Panc1 (cell line): ENCODE data around the gene DDI2. TPM values are rescaled to one million over a fixed set of nuclear protein-coding genes. Genes with fewer than 3 reads are reported as not detected.

Experiments used
- ATAC-seq: fragments of 200-7000 bp; cut with Tn5 transposase; 2 replicates; pipeline ENCODE4 v1.9.1; 2020; ENCODE audit warnings: mild to moderate bottlenecking, moderate library complexity
- BruUV-seq: library from RNA; stranded (reverse); fragments of 400-500 nt; replicated peaks from 2 replicates; lab custom pipeline; 2021; lab: Mats Ljungman, UMichigan
- CTCF ChIA-PET: fragments of 300-600 bp; sonication (Branson Sonifier 250); formaldehyde crosslinking; loops from one replicate; lab custom pipeline; 2022; ENCODE audit warnings: antibody characterized with exemption; lab: Charles Lee
- POLR2A ChIA-PET: fragments of 300-600 bp; sonication (Branson Sonifier 250); formaldehyde crosslinking; loops from one replicate; lab custom pipeline; 2022; ENCODE audit warnings: antibody characterized with exemption; lab: Charles Lee
- DNase-seq: peaks from one replicate; pipeline ENCODE4 v3.0.0-alpha.2; 2010; ENCODE audit warnings: low read depth, low spot score
- H3K27ac ChIP-seq: 2 replicates; pipeline ENCODE4 v1.5.1; 2011; ENCODE audit warnings: mild to moderate bottlenecking, low read length, inconsistent platforms
- H3K27me3 ChIP-seq: fragments of 200-500 bp; sonication (Bioruptor generic); 2 replicates; pipeline ENCODE4 v1.6.0; 2014; ENCODE audit warnings: low read length, inconsistent platforms; ENCODE audit not compliant: control insufficient read depth, insufficient read depth
- H3K36me3 ChIP-seq: fragments of 200-500 bp; sonication (Bioruptor generic); 2 replicates; pipeline ENCODE4 v1.5.1; 2014; ENCODE audit warnings: inconsistent platforms, mild to moderate bottlenecking, low read length, moderate library complexity; ENCODE audit not compliant: control insufficient read depth, insufficient read depth
- H3K4me1 ChIP-seq: 2 replicates; pipeline ENCODE4 v1.5.1; 2011; ENCODE audit warnings: inconsistent platforms, mild to moderate bottlenecking, low read length, moderate library complexity; ENCODE audit not compliant: control insufficient read depth, insufficient read depth
- H3K4me3 ChIP-seq, 2 experiments: 2 replicates each; pipeline ENCODE4 v1.5.1; 2011 to 2012; ENCODE audit warnings: low read depth in 2 of 2, low read length in 2 of 2, mild to moderate bottlenecking in 2 of 2, inconsistent platforms in 1 of 2, moderate library complexity in 1 of 2
- H3K9me3 ChIP-seq: fragments of 200-500 bp; sonication (Bioruptor generic); 2 replicates; pipeline ENCODE4 v1.5.1; 2014; ENCODE audit warnings: low read depth, mild to moderate bottlenecking, inconsistent platforms, low read length, moderate library complexity; ENCODE audit not compliant: control insufficient read depth, insufficient read depth
- CTCF ChIP-seq: fragments of 450-650 bp; IDR thresholded peaks from 2 replicates; pipeline ENCODE4 v1.5.1; 2017; ENCODE audit warnings: mild to moderate bottlenecking
- POLR2AphosphoS5 ChIP-seq: IDR thresholded peaks from 2 replicates; pipeline ENCODE4 v1.6.1; 2012; ENCODE audit warnings: mild to moderate bottlenecking, low read depth, low read length, moderate library complexity
- REST ChIP-seq, 2 experiments: IDR thresholded peaks; 2 replicates each; pipeline ENCODE4 v1.6.1; 2011 to 2012; ENCODE audit warnings: low read depth in 2 of 2, control low read depth in 1 of 2, low read length in 1 of 2, mild to moderate bottlenecking in 1 of 2, moderate library complexity in 1 of 2; ENCODE audit not compliant: insufficient read depth in 1 of 2
- SIN3A ChIP-seq: IDR thresholded peaks from 2 replicates; pipeline ENCODE4 v1.6.1; 2012; ENCODE audit warnings: low read depth, mild to moderate bottlenecking, low read length, moderate library complexity, borderline replicate concordance; ENCODE audit not compliant: insufficient read depth
- TCF7L2 ChIP-seq: IDR thresholded peaks from 2 replicates; pipeline ENCODE4 v1.6.1; 2011; ENCODE audit warnings: mild to moderate bottlenecking, low read depth, low read length, inconsistent platforms
- in situ Hi-C: cut with HindIII; loops from 2 replicates; pipeline ENCODE4 v1.10.0; 2016; ENCODE audit warnings: low sequenced_read_pairs, low pct_unique_long_range_greater_than_20kb
- intact Hi-C: fragments of 100-400 bp; cut with micrococcal nuclease; formaldehyde crosslinking; loops from one replicate; pipeline ENCODE4 v1.10.0; 2022; ENCODE audit not compliant: unreplicated experiment
- total RNA-seq: library from RNA; stranded (reverse); gene quantifications from one replicate; pipeline ENCODE4 v1.2.1, GENCODE V29; 2021; ENCODE audit not compliant: unreplicated experiment

Gene DDI2
- total RNA-seq, 1 experiment from 2014 or later, result 27.7 TPM

- in situ Hi-C loops (no loop called here), intact Hi-C loops (no loop called here)
- ChIA-PET CTCF (no interaction called here), POLR2A (no interaction called here)
- no peaks in the 10 kb centered on the region for H3K4me1 ChIP-seq
- TF ChIP-seq TCF7L2 (no peak), SIN3A (no peak), POLR2AphosphoS5 (no peak), REST (IDR thresholded peaks at IDR 0.05; ENCODE audit: insufficient read depth in 1 of 2, low read depth in 2 of 2, low read length in 1 of 2) (no peak), CTCF (no peak)
- no peaks in the 10 kb centered on the region for H3K36me3 ChIP-seq
- H3K27me3 ChIP-seq, result no peaks in the 10 kb centered on the region
- no peak overlapping the region for H3K27ac ChIP-seq
- no peak overlapping the region for H3K4me3 ChIP-seq
- BruUV-seq, result no TSS peak
- ATAC-seq, result no peak
- DNase-seq, result no peak
- no peaks in the 10 kb centered on the region for H3K9me3 ChIP-seq
Measured at GRCh38 chr1:15575549-15576150, 41.6 kb upstream of the DDI2 start.

DNA sequence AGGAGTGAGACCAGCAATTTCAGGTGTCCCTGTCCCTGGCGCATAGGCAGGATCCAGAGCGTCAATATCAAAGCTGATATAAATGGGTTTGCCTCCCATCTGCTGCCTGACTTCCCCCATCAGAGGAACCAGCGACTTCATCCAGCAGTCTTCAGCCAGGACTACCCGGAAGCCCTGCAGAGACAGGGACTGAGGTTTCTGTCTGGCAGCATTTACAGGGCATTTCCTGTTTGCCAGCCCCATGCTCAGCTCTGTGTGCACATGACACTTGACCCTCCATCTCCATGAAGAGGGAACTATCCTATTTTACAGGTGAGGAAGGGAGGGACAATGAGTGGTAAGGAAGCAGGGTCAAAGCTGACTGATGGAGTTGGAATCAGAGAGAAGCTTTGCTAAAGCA, 39.6 kb upstream of the DDI2 start:
- ATAC-seq, result peak; percentile 52; the same call in 1 of the 2 replicates
- POLR2A ChIA-PET, result no interaction called here
- intact Hi-C loops, result no loop called here

More for the DNA sequence above, 39.6 kb upstream of the DDI2 start:
- no peak for TF ChIP-seq POLR2AphosphoS5
- no peak for TF ChIP-seq SIN3A
- TF ChIP-seq TCF7L2, result no peak
- no peak for TF ChIP-seq CTCF
- no peak for TF ChIP-seq REST (IDR thresholded peaks at IDR 0.05; ENCODE audit: insufficient read depth in 1 of 2, low read depth in 2 of 2, low read length in 1 of 2)
- DNase-seq, result no peak
- in situ Hi-C loops, result no loop called here
- Histone ChIP-seq H3K4me3 (no peak overlapping the region), H3K9me3 (no peaks in the 10 kb centered on the region), H3K36me3 (no peaks in the 10 kb centered on the region), H3K4me1 (no peaks in the 10 kb centered on the region), H3K27ac (no peak overlapping the region), H3K27me3 (no peaks in the 10 kb centered on the region)
- CTCF ChIA-PET, result no interaction called here
- BruUV-seq, result no TSS peak
